Esophagus squamous epithelium (tissue), 4 donors: ENCODE results near the gene CNIH2.

ENCODE experiments used
- POLR2A ChIP-seq, 4 donors: fragments of 450-650 bp; IDR thresholded peaks; one replicate each; pipeline ENCODE4 v1.6.1; 2017; ENCODE audit warnings: antibody characterized with exemption in 4 of 4, mild to moderate bottlenecking in 4 of 4, moderate library complexity in 3 of 4
- TF ChIP-seq, protein P1 (sequence below), 6 experiments: fragments of 450-650 bp in 4 of 6; fragments of 200-600 bp in 2 of 6; sonication (generic) in 2 of 6; IDR thresholded peaks; one replicate each; pipeline ENCODE4 v1.5.1; 2016 to 2019; ENCODE audit warnings: antibody characterized with exemption in 6 of 6, mild to moderate bottlenecking in 4 of 6, moderate library complexity in 4 of 6

DNA sequence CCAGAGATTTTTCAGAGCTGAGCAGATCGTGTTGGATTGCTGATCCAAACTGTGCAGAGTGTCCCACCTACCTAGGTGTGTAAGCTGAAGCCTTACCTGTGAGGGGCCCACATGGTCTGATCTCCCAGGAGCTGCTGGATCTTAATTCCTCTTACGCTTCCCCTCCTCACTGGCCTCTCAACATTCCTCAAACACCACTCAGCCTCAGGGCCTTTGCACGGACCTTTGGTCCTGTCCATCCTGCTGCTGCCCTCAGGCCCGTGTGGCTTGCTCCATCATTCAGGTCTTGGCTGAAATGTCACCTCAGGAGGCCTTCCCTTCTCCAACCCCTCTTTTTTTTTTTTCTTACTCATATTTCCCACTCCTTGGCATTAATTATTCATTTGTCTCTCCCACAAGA is 30.7 kb upstream of the CNIH2 start:
- no peak for TF ChIP-seq POLR2A (IDR thresholded peaks at IDR 0.05)
- TF ChIP-seq, protein P1, sequence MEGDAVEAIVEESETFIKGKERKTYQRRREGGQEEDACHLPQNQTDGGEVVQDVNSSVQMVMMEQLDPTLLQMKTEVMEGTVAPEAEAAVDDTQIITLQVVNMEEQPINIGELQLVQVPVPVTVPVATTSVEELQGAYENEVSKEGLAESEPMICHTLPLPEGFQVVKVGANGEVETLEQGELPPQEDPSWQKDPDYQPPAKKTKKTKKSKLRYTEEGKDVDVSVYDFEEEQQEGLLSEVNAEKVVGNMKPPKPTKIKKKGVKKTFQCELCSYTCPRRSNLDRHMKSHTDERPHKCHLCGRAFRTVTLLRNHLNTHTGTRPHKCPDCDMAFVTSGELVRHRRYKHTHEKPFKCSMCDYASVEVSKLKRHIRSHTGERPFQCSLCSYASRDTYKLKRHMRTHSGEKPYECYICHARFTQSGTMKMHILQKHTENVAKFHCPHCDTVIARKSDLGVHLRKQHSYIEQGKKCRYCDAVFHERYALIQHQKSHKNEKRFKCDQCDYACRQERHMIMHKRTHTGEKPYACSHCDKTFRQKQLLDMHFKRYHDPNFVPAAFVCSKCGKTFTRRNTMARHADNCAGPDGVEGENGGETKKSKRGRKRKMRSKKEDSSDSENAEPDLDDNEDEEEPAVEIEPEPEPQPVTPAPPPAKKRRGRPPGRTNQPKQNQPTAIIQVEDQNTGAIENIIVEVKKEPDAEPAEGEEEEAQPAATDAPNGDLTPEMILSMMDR (IDR thresholded peaks at IDR 0.05), result no peak
